ENCODE results near the gene XRCC1.

DNA sequence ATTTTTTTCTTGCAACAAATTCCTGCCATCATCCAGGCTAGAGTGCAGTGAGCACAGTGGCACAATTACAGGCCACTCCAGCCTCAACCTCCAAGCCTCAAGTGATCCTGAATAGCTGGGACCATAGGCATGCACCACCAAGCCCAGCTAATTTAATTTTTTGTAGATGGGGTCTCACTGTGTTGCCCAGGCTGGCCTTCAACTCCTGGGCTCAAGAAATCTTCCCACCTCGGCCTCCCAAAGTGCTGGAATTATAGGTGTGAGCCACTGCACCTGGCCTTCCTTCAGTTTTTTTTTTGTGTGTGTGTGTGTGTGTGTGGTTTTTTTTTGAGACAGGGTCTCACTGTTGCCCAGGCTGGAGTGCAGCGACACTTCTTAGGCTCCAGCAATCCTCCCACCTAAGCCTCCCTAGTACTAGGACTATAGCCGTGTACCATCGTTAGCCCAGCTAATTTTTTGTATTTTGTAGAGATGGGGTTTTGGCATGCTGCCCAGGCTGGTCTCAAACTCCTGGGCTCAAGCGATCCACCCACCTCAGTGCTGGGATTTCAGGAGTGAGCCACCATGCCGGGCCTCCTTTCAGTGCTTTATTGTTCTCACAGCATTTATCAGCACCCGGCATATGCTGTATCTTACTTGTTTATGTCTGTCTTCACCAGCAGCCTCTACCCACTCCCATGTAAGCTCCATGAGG is 30.7 kb upstream of the XRCC1 start:
- TF ChIP-seq POLR2A (IDR thresholded peaks at IDR 0.05) (no peak), CTCF (IDR thresholded peaks at IDR 0.05) (no peak)

Measured in heart left ventricle (tissue), 13 donors.